D721Med (cell line): ENCODE measurements around the gene CEP85L.

Source experiments
- DNase-seq: peaks from one replicate; pipeline ENCODE4 v3.0.0; 2011; ENCODE audit warnings: low spot score; ENCODE audit not compliant: insufficient read length
- FAIRE-seq: peaks from 2 replicates; lab custom pipeline; 2011; peaks lifted over from hg19 to GRCh38; lab: Jason Lieb, UNC
- TF ChIP-seq, protein P1 (sequence below): IDR thresholded peaks from 2 replicates; pipeline ENCODE4 v1.5.1; 2012; ENCODE audit warnings: mild to moderate bottlenecking, control low read depth; ENCODE audit not compliant: insufficient read depth; ENCODE audit errors: missing control alignments

Gene CEP85L

DNA sequence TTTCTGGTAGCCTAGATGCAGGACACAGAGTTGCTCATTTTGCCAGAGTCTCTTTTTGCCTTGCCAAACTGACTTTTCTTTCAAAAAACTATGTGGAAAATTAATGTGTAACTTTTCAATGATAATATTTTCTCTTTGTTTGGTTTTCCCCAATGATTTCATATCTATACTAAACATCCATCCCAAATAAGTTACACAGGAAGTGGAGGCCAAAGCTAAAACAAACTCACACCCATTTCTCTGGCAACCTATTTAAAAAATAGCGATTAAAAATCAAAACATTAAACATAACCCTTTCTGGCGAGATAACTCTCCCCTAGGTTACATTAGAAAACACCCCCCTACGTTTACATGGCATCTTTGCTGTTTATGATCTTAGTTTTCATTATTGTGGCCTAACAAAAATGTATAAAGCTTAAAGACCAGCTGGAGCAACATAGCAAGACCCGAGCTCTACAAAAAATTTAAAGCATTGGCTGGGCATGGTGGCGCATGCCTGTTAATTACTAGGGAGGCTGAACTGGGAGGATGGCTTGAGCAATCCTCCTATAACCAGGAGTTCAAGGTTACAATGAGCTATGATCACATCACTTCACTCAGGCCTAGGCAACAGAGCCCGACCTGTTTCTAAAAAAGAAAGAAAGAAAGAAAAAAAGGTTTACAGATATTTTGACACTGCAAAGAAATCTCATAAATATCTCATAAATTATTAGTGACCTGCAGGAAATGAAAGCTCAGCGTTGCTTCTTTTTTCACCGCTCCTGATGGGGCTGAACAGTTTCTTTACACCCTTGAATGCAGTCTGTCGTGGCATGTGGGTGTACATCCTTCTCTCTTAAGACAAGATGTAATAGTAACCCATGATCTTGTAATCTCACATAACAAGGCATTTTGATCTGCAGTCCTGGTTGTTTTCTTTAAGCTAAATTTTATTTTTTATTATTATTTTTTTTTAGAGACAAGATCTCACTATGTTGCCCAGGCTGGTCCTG is 32.8 kb upstream of the CEP85L start:
- TF ChIP-seq, protein P1, sequence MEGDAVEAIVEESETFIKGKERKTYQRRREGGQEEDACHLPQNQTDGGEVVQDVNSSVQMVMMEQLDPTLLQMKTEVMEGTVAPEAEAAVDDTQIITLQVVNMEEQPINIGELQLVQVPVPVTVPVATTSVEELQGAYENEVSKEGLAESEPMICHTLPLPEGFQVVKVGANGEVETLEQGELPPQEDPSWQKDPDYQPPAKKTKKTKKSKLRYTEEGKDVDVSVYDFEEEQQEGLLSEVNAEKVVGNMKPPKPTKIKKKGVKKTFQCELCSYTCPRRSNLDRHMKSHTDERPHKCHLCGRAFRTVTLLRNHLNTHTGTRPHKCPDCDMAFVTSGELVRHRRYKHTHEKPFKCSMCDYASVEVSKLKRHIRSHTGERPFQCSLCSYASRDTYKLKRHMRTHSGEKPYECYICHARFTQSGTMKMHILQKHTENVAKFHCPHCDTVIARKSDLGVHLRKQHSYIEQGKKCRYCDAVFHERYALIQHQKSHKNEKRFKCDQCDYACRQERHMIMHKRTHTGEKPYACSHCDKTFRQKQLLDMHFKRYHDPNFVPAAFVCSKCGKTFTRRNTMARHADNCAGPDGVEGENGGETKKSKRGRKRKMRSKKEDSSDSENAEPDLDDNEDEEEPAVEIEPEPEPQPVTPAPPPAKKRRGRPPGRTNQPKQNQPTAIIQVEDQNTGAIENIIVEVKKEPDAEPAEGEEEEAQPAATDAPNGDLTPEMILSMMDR, result no peak
- FAIRE-seq (no peak), DNase-seq (no peak)

DNA sequence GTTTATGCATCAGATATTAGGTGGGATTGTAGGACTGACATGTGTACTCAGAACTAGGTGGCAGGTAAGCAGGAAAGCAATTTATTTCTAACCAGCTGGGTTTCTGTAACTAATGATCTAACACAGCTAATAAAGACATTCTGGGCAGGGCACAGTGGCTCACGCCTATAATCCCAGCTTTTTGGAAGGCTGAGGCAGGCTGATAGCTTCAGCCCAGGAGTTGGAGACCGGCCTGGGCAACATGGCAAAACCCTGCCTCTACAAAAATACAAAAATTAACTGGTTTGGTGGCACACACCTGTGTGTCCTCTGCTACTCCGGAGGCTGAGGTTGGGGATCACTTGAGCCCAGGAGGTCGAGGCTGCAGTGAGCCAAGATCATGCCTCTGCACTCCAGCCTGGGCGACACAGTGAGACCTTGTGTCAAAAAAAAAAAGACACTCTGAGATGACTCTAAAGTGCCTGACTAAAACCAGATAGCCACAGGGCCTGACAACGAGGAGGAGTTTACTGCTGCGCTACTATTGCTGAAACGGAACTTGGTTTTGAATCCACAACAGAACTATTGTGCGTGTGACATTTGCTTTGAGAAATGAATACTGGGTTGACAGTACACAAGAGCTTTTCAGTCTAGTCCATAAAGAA is 29.2 kb upstream of the CEP85L start:
- FAIRE-seq (no peak), DNase-seq (no peak)
- TF ChIP-seq, protein P1, result no peak

DNA sequence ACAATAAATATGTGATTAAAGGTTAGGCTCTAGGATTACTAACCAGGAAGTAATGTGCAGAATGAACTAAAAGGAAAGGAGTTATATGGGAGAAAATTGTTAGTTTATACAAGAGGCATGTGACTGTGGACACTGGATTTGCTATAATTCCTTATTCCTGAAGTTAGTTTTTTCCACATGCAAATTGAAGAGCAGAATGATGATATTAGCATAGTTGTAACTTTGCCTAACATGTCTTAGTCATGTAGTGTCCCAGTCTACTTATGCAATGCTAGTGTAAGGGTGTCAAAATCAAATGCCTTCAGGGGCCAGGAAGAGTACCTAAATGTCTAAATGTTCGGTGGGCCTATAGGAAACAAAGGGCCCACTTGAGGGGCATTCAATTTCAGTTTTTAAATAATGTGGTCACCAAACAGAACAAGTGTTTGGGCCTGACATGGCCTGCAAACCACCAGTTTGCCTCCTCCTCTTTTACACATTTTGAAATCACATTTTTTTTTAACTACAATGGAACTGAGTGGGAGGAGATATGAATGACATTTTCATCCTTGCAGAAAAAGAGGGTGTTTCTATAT is 28.0 kb upstream of the CEP85L start:
- FAIRE-seq (no peak), DNase-seq (no peak)
- TF ChIP-seq, protein P1, result no peak

DNA sequence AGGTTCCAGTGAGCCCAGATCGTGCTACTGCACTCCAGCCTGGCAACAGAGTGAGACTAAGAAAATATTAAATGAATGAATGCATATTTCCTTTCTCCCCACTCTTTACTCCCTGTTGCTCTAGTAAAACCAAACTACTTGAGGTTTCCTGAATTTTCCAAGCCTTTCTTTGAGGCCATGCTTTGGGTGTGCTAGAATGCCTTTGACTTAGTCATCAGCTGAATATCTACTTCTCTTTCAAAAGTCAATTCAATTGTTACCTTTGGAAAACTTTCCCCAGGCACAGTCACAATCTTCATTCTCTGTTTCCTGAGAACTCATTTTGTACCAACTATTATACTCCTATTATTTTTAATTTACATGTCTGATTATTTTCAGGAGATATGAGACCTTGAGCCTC is 27.5 kb upstream of the CEP85L start:
- FAIRE-seq (no peak), DNase-seq (no peak)
- TF ChIP-seq, protein P1, result no peak

DNA sequence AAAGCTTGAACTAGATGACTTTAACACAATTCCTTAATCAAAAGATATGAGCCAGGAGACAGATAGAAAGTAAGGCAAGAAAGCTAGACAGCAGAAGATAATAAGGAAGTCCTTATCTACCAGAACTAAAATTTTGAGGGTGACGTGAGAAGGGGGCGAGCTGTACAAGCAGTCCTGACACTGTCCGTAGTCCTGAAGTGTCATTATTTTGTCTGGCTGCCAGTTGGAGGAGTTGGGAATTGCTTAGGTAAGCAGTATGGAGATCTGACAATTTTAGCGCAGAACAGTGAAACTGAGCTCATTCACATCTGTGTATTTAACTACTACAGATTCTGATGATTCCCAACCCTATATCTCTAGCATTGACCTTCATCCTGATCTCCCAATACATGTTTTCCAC is 25.8 kb upstream of the CEP85L start:
- TF ChIP-seq, protein P1, result no peak
- no peak for DNase-seq
- no peak for FAIRE-seq

DNA sequence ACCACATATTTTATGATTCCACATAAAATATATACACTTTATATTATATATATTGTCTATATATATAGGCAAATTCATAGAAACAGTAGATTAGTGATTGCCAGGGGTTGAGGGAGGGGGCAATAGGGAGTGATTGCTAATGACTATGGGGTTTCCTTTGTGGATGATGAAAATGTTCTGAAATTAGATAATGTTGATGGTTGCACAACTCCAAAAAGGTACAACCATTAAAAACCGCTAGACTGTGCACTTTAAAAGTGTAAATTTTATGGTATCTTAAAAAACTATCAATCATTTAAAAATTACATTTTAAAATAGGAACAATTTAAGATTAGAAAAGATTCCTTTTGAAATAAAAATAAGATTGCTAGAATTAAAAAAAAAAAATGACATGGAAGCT is 23.8 kb upstream of the CEP85L start:
- DNase-seq (no peak), FAIRE-seq (no peak)
- TF ChIP-seq, protein P1, result no peak

DNA sequence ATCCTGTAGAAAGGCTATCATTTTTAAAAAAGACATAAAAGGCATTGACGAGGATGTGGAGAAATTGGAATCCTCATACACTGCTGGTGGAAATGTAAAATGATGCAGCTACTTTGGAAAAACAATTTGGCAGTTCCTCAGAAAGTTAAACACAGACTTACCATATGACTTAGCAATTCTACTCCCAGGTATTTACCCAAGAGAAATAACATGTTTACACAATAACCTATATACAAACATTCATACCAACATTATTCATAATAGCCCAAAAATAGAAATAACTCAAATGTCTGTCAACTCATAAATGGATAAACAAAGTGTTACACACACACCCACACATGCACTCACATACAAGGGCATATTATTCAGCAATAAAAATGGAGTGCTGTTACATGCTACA is 23.4 kb upstream of the CEP85L start:
- DNase-seq (no peak), FAIRE-seq (no peak)
- TF ChIP-seq, protein P1, result no peak
